ENCODE data around the gene BCO2. TPM values are rescaled to one million over a fixed set of nuclear protein-coding genes. Genes with fewer than 3 reads are reported as not detected.
A peak's percentile ranks its signal among the peaks of the same experiment; 100 is the strongest.

The BCO2 gene
- total RNA-seq, result 10 to 100 TPM in 2 of 4 donors, 1 to 10 TPM in 2; 2.7 to 17.0 (median 9.5) TPM

- Histone ChIP-seq H3K27me3 (no peaks in the 10 kb centered on the region), H3K9me3 (no peaks in the 10 kb centered on the region), H3K36me3 (no peaks in the 10 kb centered on the region), H3K27ac (peak within 1 kb of the TSS; percentile 11 to 70 (median 64)), H3K4me1 (peaks cover 0 to 17% (median 3%) of the 10 kb centered on the region in 3 donors), H3K4me3 (peak within 1 kb of the TSS; percentile 7 to 54 (median 32))
- WGBS, 2 donors, result 2 to 5% methylated on average over 11 of the region's 11 CpGs
- no peak for TF ChIP-seq POLR2A (IDR thresholded peaks at IDR 0.05)
- TF ChIP-seq CTCF (IDR thresholded peaks at IDR 0.05), result peak; percentile 65 to 92 (median 80)
- no peak for DNase-seq
- intact Hi-C loops (cut with DNase I), result loop anchor here (10.0 kb wide), 1 partner anchor 60 kb away; no protein-coding TSS in a partner anchor
These were observed at the start of gene BCO2 for GRCh38 chr11:112174789-112175598. Gene BCO2, plus strand, starts transcription at chr11:112175512. Its CDS starts 90 bp downstream, at chr11:112175602.

- H3K27ac ChIP-seq, result no peak overlapping the region
These were observed 48.3 kb upstream of the BCO2 start for GRCh38 chr11:112127056-112127455.

GRCh38 chr11:112128483-112129121, 46.7 kb upstream of the BCO2 start:
- intact Hi-C loops (cut with DNase I), result no loop called here
- H3K27me3 ChIP-seq, result no peaks in the 10 kb centered on the region
- H3K9me3 ChIP-seq, result no peaks in the 10 kb centered on the region
- H3K36me3 ChIP-seq, result no peaks in the 10 kb centered on the region
- peaks cover 13 to 47% (median 20%) of the 10 kb centered on the region in 3 donors for H3K4me1 ChIP-seq
- TF ChIP-seq CTCF (IDR thresholded peaks at IDR 0.05), result no peak
- TF ChIP-seq POLR2A (IDR thresholded peaks at IDR 0.05), result no peak
- 31 to 47% methylated on average over 3 of the region's 3 CpGs for WGBS, 2 donors
- H3K27ac ChIP-seq, result peak overlapping the region; percentile 29 to 84 (median 72)
- DNase-seq, result no peak
- H3K4me3 ChIP-seq, result no peak overlapping the region

More at GRCh38 chr11:112127056-112127455, 48.3 kb upstream of the BCO2 start:
- H3K36me3 ChIP-seq, result no peaks in the 10 kb centered on the region
- no peaks in the 10 kb centered on the region for H3K9me3 ChIP-seq
- peaks cover 13 to 50% (median 20%) of the 10 kb centered on the region in 3 donors for H3K4me1 ChIP-seq
- no peak overlapping the region for H3K4me3 ChIP-seq
- WGBS, 2 donors, result 88 to 96% methylated on average over 2 of the region's 2 CpGs
- TF ChIP-seq CTCF (IDR thresholded peaks at IDR 0.05) (no peak), POLR2A (IDR thresholded peaks at IDR 0.05) (no peak)
- H3K27me3 ChIP-seq, result no peaks in the 10 kb centered on the region
- no peak for DNase-seq
- intact Hi-C loops (cut with DNase I), result no loop called here

- WGBS, 2 donors, result 83 to 88% methylated on average over 5 of the region's 5 CpGs
- TF ChIP-seq POLR2A (IDR thresholded peaks at IDR 0.05), result no peak
- no peak for TF ChIP-seq CTCF (IDR thresholded peaks at IDR 0.05)
- Histone ChIP-seq H3K27ac (peak overlapping the region in 3 of 4 donors; percentile 62 to 84 (median 83)), H3K27me3 (no peaks in the 10 kb centered on the region), H3K36me3 (no peaks in the 10 kb centered on the region), H3K9me3 (no peaks in the 10 kb centered on the region), H3K4me1 (peaks cover 13 to 47% (median 20%) of the 10 kb centered on the region in 3 donors), H3K4me3 (no peak overlapping the region)
- no peak for DNase-seq
- intact Hi-C loops (cut with DNase I), result no loop called here
These were observed 45.7 kb upstream of the BCO2 start for GRCh38 chr11:112129656-112130055.

- Histone ChIP-seq H3K36me3 (no peaks in the 10 kb centered on the region), H3K4me1 (peaks cover 13 to 46% (median 20%) of the 10 kb centered on the region in 3 donors), H3K9me3 (no peaks in the 10 kb centered on the region), H3K27me3 (no peaks in the 10 kb centered on the region), H3K27ac (peak overlapping the region in 3 of 4 donors; percentile 79 to 83 (median 80)), H3K4me3 (no peak overlapping the region)
- no peak for DNase-seq
- intact Hi-C loops (cut with DNase I), result no loop called here
- WGBS, 2 donors, result 70 to 80% methylated on average over 1 to 2 of the region's 2 CpGs
- TF ChIP-seq POLR2A (IDR thresholded peaks at IDR 0.05), result no peak
- no peak for TF ChIP-seq CTCF (IDR thresholded peaks at IDR 0.05)
These were observed 42.6 kb upstream of the BCO2 start for GRCh38 chr11:112132737-112133136.

Data from esophagus squamous epithelium (tissue), 5 donors.